ENCODE results near the gene EEF1A1. TPM values are rescaled to one million over a fixed set of nuclear protein-coding genes. Genes with fewer than 3 reads are reported as not detected.
"Not testable (repeated sequence)": the region's sequence is repeated elsewhere in the genome, so short reads cannot be mapped to it uniquely, and the experiment has no call there.

The EEF1A1 gene
- total and polyA plus RNA-seq, 10 donors: 7,486 to 13,640 (median 9,400) TPM

DNA sequence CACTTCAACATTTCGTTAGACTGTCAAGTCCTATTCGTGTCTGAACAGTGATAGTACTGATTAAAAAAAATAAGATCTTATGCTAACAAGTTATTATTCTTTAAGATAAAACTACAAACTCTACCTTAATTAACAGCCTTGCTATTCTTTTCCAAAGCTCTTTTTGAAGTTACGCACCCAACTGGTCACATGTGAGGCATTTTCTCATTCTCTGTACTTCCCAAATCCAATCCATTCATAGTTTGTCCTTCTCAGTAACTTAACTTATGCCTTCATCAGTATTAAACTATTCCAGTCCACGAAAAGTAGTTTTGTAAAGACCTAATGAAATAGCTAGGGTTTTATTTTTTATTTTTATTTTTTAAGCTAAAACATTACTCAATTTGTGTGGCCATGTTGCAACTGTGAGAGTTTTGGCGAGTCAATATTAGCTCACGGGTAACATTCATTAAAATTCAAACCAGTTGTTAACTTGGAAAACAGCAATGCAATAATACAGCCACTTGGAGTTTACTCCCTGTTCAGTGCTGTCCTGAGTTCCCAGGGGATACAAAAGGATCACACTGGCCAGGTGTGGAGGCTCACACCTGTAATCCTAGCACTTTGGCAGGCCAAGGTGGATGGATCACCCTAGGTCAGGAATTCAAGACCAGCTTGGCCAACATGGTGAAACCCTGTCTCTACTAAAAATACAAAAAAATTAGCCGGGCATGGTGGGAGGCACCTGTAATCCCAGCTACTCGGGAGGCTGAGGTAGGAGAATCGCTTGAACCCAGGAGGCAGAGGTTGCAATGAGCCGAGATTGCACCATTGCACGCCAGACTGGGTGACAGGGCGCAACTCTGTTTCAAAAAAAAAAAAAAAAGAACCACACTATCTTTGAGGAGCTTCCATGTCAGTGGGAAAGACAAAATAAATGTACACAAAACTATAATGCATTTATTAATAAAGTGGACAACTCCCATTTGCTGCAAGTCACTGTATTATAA is 27.9 kb upstream of the EEF1A1 start:
- H3K27ac ChIP-seq: no peak overlapping the region
- 84 to 94% (median 90%) methylated on average over 12 of the region's 12 CpGs for WGBS, 5 donors
- H3K9me3 ChIP-seq: no peaks in the 10 kb centered on the region
- H3K36me3 ChIP-seq: no peaks in the 10 kb centered on the region
- intact Hi-C loops (cut with DNase I; ENCODE audit: low total_unique reads): no loop called here
- H3K4me3 ChIP-seq: no peak overlapping the region
- H3K27me3 ChIP-seq (replicated peaks in 1 of 7): no peaks in the 10 kb centered on the region
- no peaks in the 10 kb centered on the region for H3K4me1 ChIP-seq
- TF ChIP-seq, protein P1, sequence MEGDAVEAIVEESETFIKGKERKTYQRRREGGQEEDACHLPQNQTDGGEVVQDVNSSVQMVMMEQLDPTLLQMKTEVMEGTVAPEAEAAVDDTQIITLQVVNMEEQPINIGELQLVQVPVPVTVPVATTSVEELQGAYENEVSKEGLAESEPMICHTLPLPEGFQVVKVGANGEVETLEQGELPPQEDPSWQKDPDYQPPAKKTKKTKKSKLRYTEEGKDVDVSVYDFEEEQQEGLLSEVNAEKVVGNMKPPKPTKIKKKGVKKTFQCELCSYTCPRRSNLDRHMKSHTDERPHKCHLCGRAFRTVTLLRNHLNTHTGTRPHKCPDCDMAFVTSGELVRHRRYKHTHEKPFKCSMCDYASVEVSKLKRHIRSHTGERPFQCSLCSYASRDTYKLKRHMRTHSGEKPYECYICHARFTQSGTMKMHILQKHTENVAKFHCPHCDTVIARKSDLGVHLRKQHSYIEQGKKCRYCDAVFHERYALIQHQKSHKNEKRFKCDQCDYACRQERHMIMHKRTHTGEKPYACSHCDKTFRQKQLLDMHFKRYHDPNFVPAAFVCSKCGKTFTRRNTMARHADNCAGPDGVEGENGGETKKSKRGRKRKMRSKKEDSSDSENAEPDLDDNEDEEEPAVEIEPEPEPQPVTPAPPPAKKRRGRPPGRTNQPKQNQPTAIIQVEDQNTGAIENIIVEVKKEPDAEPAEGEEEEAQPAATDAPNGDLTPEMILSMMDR (IDR thresholded peaks at IDR 0.05 in 8 of 11, conservative IDR thresholded peaks at IDR 0.05 in 3 of 11): no peak
- TF ChIP-seq POLR2AphosphoS5 (IDR thresholded peaks at IDR 0.05) (no peak), POLR2A (IDR thresholded peaks at IDR 0.05) (no peak)
- DNase-seq: peak; percentile 1

DNA sequence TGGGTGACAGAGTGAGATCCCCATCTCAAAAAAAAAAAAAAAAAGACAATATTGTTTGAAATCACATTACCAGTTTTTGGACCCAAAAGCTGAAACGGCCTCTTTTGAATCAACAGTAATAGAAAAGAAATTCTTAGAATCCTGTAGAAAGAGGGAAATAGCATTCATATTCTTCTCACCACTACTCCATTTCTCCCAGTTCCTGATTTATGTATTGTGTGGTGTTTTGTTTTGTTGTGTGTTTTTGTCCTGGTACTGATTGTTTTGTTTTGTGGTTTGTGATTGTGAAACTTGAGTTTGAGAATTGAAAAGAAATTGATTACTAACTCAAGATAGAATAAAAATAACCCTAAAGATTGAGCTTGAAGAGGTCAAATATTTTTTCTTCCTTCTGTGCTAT is 26.2 kb upstream of the EEF1A1 start:
- no peaks in the 10 kb centered on the region for H3K4me1 ChIP-seq
- no peak overlapping the region for H3K27ac ChIP-seq
- H3K27me3 ChIP-seq (replicated peaks in 1 of 7): no peaks in the 10 kb centered on the region
- WGBS, 5 donors: 85 to 88% (median 87%) methylated on average over 1 of the region's 1 CpG
- intact Hi-C loops (cut with DNase I; ENCODE audit: low total_unique reads): no loop called here
- TF ChIP-seq POLR2A (IDR thresholded peaks at IDR 0.05) (no peak), POLR2AphosphoS5 (IDR thresholded peaks at IDR 0.05) (no peak)
- TF ChIP-seq, protein P1 (IDR thresholded peaks at IDR 0.05 in 8 of 11, conservative IDR thresholded peaks at IDR 0.05 in 3 of 11): no peak
- no peak overlapping the region for H3K4me3 ChIP-seq
- no peaks in the 10 kb centered on the region for H3K36me3 ChIP-seq
- no peaks in the 10 kb centered on the region for H3K9me3 ChIP-seq
- no peak for DNase-seq

DNA sequence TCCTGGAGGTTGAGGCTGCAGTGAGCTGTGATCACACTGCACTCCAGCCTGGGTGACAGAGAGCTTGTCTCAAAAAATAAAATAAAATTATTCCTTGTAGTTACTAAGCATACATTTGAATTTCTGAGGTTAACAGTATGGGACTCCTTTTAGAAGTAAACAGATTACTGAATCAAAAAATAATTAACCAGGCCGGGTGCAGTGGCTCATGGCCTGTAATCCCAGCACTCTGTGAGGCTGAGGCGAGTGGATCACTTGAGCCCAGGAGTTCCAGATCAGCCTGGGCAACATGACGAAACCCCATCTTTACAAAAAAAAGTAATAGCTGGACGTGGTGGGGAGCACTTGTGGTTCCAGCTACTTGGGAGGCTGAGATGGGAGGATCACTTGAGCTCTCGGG is 22.1 kb upstream of the EEF1A1 start:
- peak; percentile 19 for DNase-seq
- Histone ChIP-seq H3K9me3 (no peaks in the 10 kb centered on the region), H3K4me1 (no peaks in the 10 kb centered on the region), H3K4me3 (no peak overlapping the region), H3K36me3 (no peaks in the 10 kb centered on the region), H3K27ac (no peak overlapping the region), H3K27me3 (replicated peaks in 1 of 7) (no peaks in the 10 kb centered on the region)
- 83 to 96% (median 88%) methylated on average over 5 of the region's 5 CpGs for WGBS, 5 donors
- intact Hi-C loops (cut with DNase I; ENCODE audit: low total_unique reads): no loop called here
- TF ChIP-seq, protein P1 (IDR thresholded peaks at IDR 0.05 in 8 of 11, conservative IDR thresholded peaks at IDR 0.05 in 3 of 11): no peak
- no peak for TF ChIP-seq POLR2A (IDR thresholded peaks at IDR 0.05)
- no peak for TF ChIP-seq POLR2AphosphoS5 (IDR thresholded peaks at IDR 0.05)

DNA sequence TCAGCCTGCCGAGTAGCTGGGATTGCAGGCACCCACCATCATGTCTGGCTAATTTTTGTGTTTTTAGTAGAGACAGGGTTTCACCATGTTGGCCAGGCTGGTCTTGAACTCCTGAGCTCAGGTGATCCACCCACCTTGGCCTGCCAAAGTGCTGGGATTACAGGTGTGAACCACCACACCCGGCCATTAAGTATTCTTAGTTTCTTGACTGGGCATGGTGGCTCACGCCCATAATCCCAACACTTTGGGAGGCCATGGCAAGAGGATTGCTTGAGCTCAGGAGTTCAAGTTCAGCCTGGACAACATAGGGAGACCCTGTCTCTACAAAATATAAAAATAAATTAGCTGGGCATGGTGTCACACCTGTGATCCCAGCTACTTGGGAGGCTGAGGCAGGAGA is 21.6 kb upstream of the EEF1A1 start:
- H3K4me3 ChIP-seq; H3K4me1 ChIP-seq; intact Hi-C loops (cut with DNase I; ENCODE audit: low total_unique reads); H3K27me3 ChIP-seq (replicated peaks in 1 of 7); H3K9me3 ChIP-seq; H3K27ac ChIP-seq; H3K36me3 ChIP-seq: not testable (repeated sequence)
- peak; percentile 19 for DNase-seq
- 85 to 97% (median 92%) methylated on average over 1 to 3 of the region's 3 CpGs for WGBS, 5 donors
